ENCODE results near the gene CNIH1.

DNA sequence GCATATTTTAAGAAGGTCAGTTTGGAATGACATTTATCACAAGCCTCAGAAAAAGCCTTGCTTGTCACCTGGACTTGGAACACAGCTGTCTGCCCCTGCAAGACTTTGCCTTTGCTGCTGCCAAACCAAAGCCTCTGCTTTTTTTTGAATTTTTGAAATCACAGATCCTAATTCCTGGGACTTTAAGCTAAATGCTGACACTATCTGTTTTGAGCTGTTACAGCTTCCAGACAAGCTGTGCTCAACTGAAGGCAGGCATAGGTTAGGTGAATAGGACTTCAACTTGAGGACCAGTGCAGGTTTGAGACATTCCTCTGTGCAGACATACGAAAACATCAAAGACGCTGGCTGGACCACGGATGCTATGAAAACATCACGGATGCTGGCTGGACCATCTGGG lies 55.6 kb downstream of the CNIH1 start:
- TF ChIP-seq FOXM1 (IDR thresholded peaks at IDR 0.05; ENCODE audit: low read depth) (no peak), POLR2AphosphoS5 (IDR thresholded peaks at IDR 0.05; ENCODE audit: low read depth, low read length) (no peak), NRF1 (IDR thresholded peaks at IDR 0.05; ENCODE audit: low read depth, low read length) (no peak), GABPA (IDR thresholded peaks at IDR 0.05; ENCODE audit: low read depth) (no peak), SIN3A (IDR thresholded peaks at IDR 0.05; ENCODE audit: borderline replicate concordance, low read depth, low read length) (no peak), TCF12 (IDR thresholded peaks at IDR 0.05) (no peak), EP300 (IDR thresholded peaks at IDR 0.05; ENCODE audit: borderline replicate concordance in 1 of 2, low read depth in 1 of 2, low read length in 1 of 2) (no peak), FOXJ3 (CRISPR knock-in tag; IDR thresholded peaks at IDR 0.05) (no peak)
- TF ChIP-seq, protein P1, sequence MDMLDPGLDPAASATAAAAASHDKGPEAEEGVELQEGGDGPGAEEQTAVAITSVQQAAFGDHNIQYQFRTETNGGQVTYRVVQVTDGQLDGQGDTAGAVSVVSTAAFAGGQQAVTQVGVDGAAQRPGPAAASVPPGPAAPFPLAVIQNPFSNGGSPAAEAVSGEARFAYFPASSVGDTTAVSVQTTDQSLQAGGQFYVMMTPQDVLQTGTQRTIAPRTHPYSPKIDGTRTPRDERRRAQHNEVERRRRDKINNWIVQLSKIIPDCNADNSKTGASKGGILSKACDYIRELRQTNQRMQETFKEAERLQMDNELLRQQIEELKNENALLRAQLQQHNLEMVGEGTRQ (IDR thresholded peaks at IDR 0.05; ENCODE audit: borderline replicate concordance, low read depth, low read length), result no peak
- TF ChIP-seq, protein P2, sequence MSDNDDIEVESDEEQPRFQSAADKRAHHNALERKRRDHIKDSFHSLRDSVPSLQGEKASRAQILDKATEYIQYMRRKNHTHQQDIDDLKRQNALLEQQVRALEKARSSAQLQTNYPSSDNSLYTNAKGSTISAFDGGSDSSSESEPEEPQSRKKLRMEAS (IDR thresholded peaks at IDR 0.05; ENCODE audit: low read depth), result no peak
- TF ChIP-seq, protein P3, sequence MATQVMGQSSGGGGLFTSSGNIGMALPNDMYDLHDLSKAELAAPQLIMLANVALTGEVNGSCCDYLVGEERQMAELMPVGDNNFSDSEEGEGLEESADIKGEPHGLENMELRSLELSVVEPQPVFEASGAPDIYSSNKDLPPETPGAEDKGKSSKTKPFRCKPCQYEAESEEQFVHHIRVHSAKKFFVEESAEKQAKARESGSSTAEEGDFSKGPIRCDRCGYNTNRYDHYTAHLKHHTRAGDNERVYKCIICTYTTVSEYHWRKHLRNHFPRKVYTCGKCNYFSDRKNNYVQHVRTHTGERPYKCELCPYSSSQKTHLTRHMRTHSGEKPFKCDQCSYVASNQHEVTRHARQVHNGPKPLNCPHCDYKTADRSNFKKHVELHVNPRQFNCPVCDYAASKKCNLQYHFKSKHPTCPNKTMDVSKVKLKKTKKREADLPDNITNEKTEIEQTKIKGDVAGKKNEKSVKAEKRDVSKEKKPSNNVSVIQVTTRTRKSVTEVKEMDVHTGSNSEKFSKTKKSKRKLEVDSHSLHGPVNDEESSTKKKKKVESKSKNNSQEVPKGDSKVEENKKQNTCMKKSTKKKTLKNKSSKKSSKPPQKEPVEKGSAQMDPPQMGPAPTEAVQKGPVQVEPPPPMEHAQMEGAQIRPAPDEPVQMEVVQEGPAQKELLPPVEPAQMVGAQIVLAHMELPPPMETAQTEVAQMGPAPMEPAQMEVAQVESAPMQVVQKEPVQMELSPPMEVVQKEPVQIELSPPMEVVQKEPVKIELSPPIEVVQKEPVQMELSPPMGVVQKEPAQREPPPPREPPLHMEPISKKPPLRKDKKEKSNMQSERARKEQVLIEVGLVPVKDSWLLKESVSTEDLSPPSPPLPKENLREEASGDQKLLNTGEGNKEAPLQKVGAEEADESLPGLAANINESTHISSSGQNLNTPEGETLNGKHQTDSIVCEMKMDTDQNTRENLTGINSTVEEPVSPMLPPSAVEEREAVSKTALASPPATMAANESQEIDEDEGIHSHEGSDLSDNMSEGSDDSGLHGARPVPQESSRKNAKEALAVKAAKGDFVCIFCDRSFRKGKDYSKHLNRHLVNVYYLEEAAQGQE (IDR thresholded peaks at IDR 0.05; ENCODE audit: low read depth, low read length), result no peak
- TF ChIP-seq, protein P4, sequence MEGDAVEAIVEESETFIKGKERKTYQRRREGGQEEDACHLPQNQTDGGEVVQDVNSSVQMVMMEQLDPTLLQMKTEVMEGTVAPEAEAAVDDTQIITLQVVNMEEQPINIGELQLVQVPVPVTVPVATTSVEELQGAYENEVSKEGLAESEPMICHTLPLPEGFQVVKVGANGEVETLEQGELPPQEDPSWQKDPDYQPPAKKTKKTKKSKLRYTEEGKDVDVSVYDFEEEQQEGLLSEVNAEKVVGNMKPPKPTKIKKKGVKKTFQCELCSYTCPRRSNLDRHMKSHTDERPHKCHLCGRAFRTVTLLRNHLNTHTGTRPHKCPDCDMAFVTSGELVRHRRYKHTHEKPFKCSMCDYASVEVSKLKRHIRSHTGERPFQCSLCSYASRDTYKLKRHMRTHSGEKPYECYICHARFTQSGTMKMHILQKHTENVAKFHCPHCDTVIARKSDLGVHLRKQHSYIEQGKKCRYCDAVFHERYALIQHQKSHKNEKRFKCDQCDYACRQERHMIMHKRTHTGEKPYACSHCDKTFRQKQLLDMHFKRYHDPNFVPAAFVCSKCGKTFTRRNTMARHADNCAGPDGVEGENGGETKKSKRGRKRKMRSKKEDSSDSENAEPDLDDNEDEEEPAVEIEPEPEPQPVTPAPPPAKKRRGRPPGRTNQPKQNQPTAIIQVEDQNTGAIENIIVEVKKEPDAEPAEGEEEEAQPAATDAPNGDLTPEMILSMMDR (IDR thresholded peaks at IDR 0.05), result no peak
- TF ChIP-seq, protein P5, sequence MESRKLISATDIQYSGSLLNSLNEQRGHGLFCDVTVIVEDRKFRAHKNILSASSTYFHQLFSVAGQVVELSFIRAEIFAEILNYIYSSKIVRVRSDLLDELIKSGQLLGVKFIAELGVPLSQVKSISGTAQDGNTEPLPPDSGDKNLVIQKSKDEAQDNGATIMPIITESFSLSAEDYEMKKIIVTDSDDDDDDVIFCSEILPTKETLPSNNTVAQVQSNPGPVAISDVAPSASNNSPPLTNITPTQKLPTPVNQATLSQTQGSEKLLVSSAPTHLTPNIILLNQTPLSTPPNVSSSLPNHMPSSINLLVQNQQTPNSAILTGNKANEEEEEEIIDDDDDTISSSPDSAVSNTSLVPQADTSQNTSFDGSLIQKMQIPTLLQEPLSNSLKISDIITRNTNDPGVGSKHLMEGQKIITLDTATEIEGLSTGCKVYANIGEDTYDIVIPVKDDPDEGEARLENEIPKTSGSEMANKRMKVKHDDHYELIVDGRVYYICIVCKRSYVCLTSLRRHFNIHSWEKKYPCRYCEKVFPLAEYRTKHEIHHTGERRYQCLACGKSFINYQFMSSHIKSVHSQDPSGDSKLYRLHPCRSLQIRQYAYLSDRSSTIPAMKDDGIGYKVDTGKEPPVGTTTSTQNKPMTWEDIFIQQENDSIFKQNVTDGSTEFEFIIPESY (IDR thresholded peaks at IDR 0.05; ENCODE audit: borderline replicate concordance, low read depth), result no peak
